CD4-positive, CD25-positive, alpha-beta regulatory T cell (primary cell): ENCODE measurements around the gene PWP1. TPM values are rescaled to one million over a fixed set of nuclear protein-coding genes. Genes with fewer than 3 reads are reported as not detected.
"Not testable (repeated sequence)": the region's sequence is repeated elsewhere in the genome, so short reads cannot be mapped to it uniquely, and the experiment has no call there.

Experiments
- ATAC-seq, 2 donors: fragments of 150-1000 bp; cut with Tn5 transposase; one replicate each; pipeline ENCODE4 v1.10.0; 2021; ENCODE audit warnings: low read depth in 2 of 2, moderate number of reproducible peaks in 2 of 2, moderate library complexity in 1 of 2
- DNase-seq, 3 donors: peaks; one replicate each; pipeline versions ENCODE4 v3.0.0 to v3.0.0-alpha.2; 2012 to 2022; ENCODE audit warnings: mixed read lengths in 1 of 3
- H3K27ac ChIP-seq: one replicate; pipeline ENCODE4 v1.7.0; 2013; ENCODE audit warnings: mild to moderate bottlenecking, low read length; ENCODE audit not compliant: insufficient read depth, poor library complexity, severe bottlenecking
- H3K27me3 ChIP-seq: one replicate; pipeline ENCODE4 v1.7.0; 2013; ENCODE audit warnings: low read length; ENCODE audit not compliant: control insufficient read depth, insufficient read depth
- H3K36me3 ChIP-seq: one replicate; pipeline ENCODE4 v1.7.0; 2013; ENCODE audit warnings: mild to moderate bottlenecking, low read length, moderate library complexity; ENCODE audit not compliant: control insufficient read depth, insufficient read depth
- H3K4me1 ChIP-seq: 2 replicates; pipeline ENCODE4 v1.7.0; 2013; ENCODE audit warnings: mild to moderate bottlenecking, low read length; ENCODE audit not compliant: insufficient read depth, control insufficient read depth, poor library complexity, severe bottlenecking
- H3K4me3 ChIP-seq: one replicate; pipeline ENCODE4 v1.7.0; 2013; ENCODE audit warnings: low read depth, mild to moderate bottlenecking, low read length, moderate library complexity
- H3K9me3 ChIP-seq, 2 experiments: 1 replicate in 1 of 2; 2 replicates in 1 of 2; pipeline ENCODE4 v1.7.0; 2013; ENCODE audit warnings: low read length in 2 of 2, mild to moderate bottlenecking in 1 of 2, moderate library complexity in 1 of 2; ENCODE audit not compliant: control insufficient read depth in 2 of 2
- H3K27ac Mint-ChIP-seq, 3 donors: one replicate each; pipeline ENCODE4 v1.8.0; 2020 to 2022; ENCODE audit warnings: mild to moderate bottlenecking in 3 of 3, mixed read lengths in 3 of 3, moderate library complexity in 2 of 3
- H3K27me3 Mint-ChIP-seq: one replicate; pipeline ENCODE4 v1.8.0; 2022; ENCODE audit warnings: mild to moderate bottlenecking, mixed read lengths
- H3K36me3 Mint-ChIP-seq: one replicate; pipeline ENCODE4 v1.8.0; 2020; ENCODE audit warnings: mixed read lengths
- H3K4me1 Mint-ChIP-seq, 4 donors: one replicate each; pipeline ENCODE4 v1.8.0; 2020 to 2022; ENCODE audit warnings: mixed read lengths in 4 of 4, mild to moderate bottlenecking in 1 of 4
- H3K4me3 Mint-ChIP-seq, 4 donors: one replicate each; pipeline ENCODE4 v1.8.0; 2020 to 2022; ENCODE audit warnings: mild to moderate bottlenecking in 4 of 4, mixed read lengths in 4 of 4, moderate library complexity in 3 of 4
- H3K9me3 Mint-ChIP-seq, 7 donors: one replicate each; pipeline ENCODE4 v1.8.0; 2020 to 2022; ENCODE audit warnings: mixed read lengths in 7 of 7, mild to moderate bottlenecking in 3 of 7, moderate library complexity in 2 of 7
- polyA plus RNA-seq, 4 donors: library from polyadenylated mRNA; unstranded; fragments of 300-500 nt; fragmentation: Illumina TruSeq; gene quantifications; one replicate each; pipeline ENCODE4 v1.2.3, GENCODE V29; 2021
- total RNA-seq: library from RNA; stranded (reverse); gene quantifications from one replicate; pipeline ENCODE4 v1.2.3, GENCODE V29; 2022

Gene PWP1
- total and polyA plus RNA-seq, 5 donors from 2014 or later, result 24.6 to 110 (median 72.8) TPM

DNA sequence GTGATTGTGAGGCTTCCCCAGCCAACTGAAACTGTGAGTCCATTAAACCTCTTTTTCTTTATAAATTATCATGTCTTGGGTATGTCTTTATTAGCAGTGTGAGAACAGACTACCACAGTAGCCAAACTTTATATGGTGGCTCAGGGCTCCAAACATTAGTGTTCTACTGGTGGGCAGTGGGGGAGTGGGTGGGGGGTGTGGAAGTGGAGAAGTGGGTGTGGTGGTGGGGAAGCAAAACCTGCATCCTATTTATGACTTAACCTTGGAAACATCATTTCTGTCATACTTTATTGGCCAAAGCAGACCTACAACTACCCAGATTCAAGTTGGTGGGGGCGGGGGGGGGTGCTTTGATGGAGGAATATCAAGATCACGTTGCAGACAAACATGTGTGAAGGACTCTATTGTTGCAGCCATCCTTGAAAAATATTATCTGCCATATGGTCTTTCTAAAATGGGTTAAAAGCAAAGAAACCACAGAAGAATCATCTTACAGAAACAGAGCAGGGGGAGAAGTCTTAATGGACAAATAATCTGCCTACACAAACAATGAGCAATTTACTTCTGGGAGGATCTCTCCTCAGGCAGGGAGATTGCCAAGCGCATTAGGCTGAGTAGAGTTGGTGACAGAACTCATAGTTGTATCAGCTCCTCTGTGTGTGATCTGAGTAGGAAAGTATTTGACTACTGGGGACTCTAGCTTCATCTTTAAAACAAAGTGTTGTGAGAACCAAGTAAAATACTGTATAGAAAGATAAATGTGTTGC is 1.4 kb upstream of the PWP1 start:
- Histone ChIP-seq H3K36me3 (peaks cover 10% of the 10 kb centered on the region), H3K27me3 (no peaks in the 10 kb centered on the region), H3K4me3 (peak overlapping the region; percentile 94), H3K27ac (no peak overlapping the region), H3K4me1 (peaks cover 23% of the 10 kb centered on the region), H3K9me3 (no peaks in the 10 kb centered on the region)
- Mint-ChIP-seq H3K36me3 (peaks cover 18% of the 10 kb centered on the region), H3K4me1 (peaks cover 9 to 34% (median 28%) of the 10 kb centered on the region in 4 donors), H3K27ac (peak overlapping the region; percentile 97 to 99 (median 98)), H3K9me3 (peaks cover 0 to 2% (median 0%) of the 10 kb centered on the region in 7 donors), H3K4me3 (peak overlapping the region; percentile 93 to 99 (median 96)), H3K27me3 (peaks cover 14% of the 10 kb centered on the region)
- peak in 1 of 3 donors; percentile 9 for DNase-seq
- no peak for ATAC-seq

DNA sequence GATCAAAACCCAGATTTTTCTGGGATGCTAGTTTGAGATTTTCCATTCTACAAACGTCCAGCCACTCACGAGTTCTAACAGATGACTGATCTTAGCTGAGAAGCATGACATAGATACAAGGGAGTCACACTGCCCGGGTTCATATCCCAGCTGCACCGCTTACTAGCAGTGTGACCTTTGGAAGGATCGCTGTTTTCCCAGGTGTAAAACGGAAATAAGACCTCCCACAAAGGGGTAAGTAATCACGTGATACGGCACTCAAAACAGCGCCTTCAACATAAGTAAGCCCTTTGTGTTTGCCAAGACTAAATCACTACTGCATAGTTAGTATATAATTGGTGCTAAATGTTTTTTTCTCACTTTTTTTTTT is 624 bp upstream of the PWP1 start:
- H3K27ac Mint-ChIP-seq, result peak overlapping the region; percentile 97 to 99 (median 98)
- peaks cover 7% of the 10 kb centered on the region for H3K27me3 Mint-ChIP-seq
- DNase-seq (no peak), ATAC-seq (no peak)
- H3K9me3 Mint-ChIP-seq, result peaks cover 0 to 2% (median 0%) of the 10 kb centered on the region in 7 donors
- H3K4me1 ChIP-seq, result peaks cover 23% of the 10 kb centered on the region
- no peaks in the 10 kb centered on the region for H3K9me3 ChIP-seq
- peak overlapping the region; percentile 93 to 99 (median 96) for H3K4me3 Mint-ChIP-seq
- peaks cover 17% of the 10 kb centered on the region for H3K36me3 ChIP-seq
- peaks cover 25% of the 10 kb centered on the region for H3K36me3 Mint-ChIP-seq
- peaks cover 9 to 38% (median 29%) of the 10 kb centered on the region in 4 donors for H3K4me1 Mint-ChIP-seq
- H3K4me3 ChIP-seq, result peak overlapping the region; percentile 94
- H3K27me3 ChIP-seq, result no peaks in the 10 kb centered on the region
- H3K27ac ChIP-seq, result peak overlapping the region; percentile 82

DNA sequence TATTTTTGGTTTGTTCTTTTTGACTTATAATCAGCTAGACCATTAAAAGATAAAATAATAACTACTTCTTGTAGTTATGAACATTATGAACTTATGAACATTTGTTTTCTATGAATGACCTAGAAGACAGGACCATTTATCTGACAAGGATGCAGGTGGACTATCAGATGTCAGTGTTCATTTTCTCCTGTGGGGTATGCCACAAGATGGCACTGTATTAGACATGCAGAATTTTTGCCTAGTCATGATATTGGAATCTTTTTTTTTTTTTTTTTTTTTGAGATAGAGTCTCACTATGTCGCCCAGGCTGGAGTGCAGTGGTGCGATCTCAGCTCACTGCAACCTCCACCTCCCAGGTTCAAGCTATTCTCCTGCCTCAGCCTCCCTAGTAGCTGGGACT is 10.2 kb downstream of the PWP1 start:
- H3K27ac Mint-ChIP-seq, H3K9me3 ChIP-seq, H3K27me3 ChIP-seq, H3K27me3 Mint-ChIP-seq, H3K4me1 ChIP-seq, H3K9me3 Mint-ChIP-seq, H3K4me1 Mint-ChIP-seq, H3K4me3 Mint-ChIP-seq, H3K27ac ChIP-seq, H3K4me3 ChIP-seq, ATAC-seq: not testable (repeated sequence)
- H3K36me3 ChIP-seq, result peaks cover 93% of the 10 kb centered on the region
- peak in 1 of 3 donors; percentile 9 for DNase-seq
- H3K36me3 Mint-ChIP-seq, result peaks cover 61% of the 10 kb centered on the region

- Histone ChIP-seq H3K4me1 (no peaks in the 10 kb centered on the region), H3K27ac (no peak overlapping the region), H3K36me3 (peaks cover 84% of the 10 kb centered on the region), H3K4me3 (no peak overlapping the region), H3K27me3 (no peaks in the 10 kb centered on the region), H3K9me3 (no peaks in the 10 kb centered on the region)
- Mint-ChIP-seq H3K9me3 (peaks cover 0 to 8% (median 2%) of the 10 kb centered on the region in 7 donors), H3K4me3 (no peak overlapping the region), H3K27ac (no peak overlapping the region), H3K27me3 (no peaks in the 10 kb centered on the region), H3K36me3 (peaks cover 79% of the 10 kb centered on the region), H3K4me1 (peaks cover 0 to 5% (median 2%) of the 10 kb centered on the region in 4 donors)
- DNase-seq (no peak), ATAC-seq (no peak)
Observed at GRCh38 chr12:107702106-107702505, 16.5 kb downstream of the PWP1 start.

DNA sequence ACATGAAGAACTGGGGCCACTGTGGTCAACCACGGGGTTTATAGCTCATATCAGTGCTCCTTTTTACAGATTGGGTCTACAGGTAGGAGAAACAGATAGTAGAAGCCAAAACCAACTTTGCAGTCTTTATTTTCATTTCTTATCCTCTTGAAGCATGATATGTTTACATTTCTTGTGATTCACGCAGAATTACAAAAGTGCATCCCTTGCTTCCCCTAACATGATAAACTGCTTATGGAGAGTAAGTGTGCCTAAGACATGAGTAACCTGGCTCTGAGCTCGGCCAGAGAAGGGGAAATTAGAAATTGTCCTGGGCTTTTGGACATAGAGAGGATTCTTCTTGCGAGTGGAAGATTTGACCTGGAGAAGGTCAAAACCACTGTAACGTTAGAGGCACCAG is 18.4 kb downstream of the PWP1 start:
- peaks cover 79% of the 10 kb centered on the region for H3K36me3 ChIP-seq
- no peak overlapping the region for H3K4me3 ChIP-seq
- H3K4me1 ChIP-seq, result no peaks in the 10 kb centered on the region
- no peaks in the 10 kb centered on the region for H3K9me3 ChIP-seq
- H3K4me1 Mint-ChIP-seq, result peaks cover 0 to 9% (median 3%) of the 10 kb centered on the region in 4 donors
- H3K27me3 ChIP-seq, result no peaks in the 10 kb centered on the region
- no peak for ATAC-seq
- no peak overlapping the region for H3K4me3 Mint-ChIP-seq
- DNase-seq, result no peak
- no peaks in the 10 kb centered on the region for H3K27me3 Mint-ChIP-seq
- H3K9me3 Mint-ChIP-seq, result peaks cover 0 to 8% (median 2%) of the 10 kb centered on the region in 7 donors
- peaks cover 89% of the 10 kb centered on the region for H3K36me3 Mint-ChIP-seq
- no peak overlapping the region for H3K27ac ChIP-seq
- no peak overlapping the region for H3K27ac Mint-ChIP-seq

GRCh38 chr12:107705522-107705921 is 19.9 kb downstream of the PWP1 start:
- peaks cover 79% of the 10 kb centered on the region for H3K36me3 ChIP-seq
- H3K4me3 ChIP-seq, H3K4me1 ChIP-seq, DNase-seq, H3K9me3 Mint-ChIP-seq, H3K27ac ChIP-seq, H3K27me3 ChIP-seq, H3K4me3 Mint-ChIP-seq, ATAC-seq, H3K27ac Mint-ChIP-seq, H3K9me3 ChIP-seq, H3K27me3 Mint-ChIP-seq: not testable (repeated sequence)
- peaks cover 79% of the 10 kb centered on the region for H3K36me3 Mint-ChIP-seq
- peaks cover 0 to 11% (median 5%) of the 10 kb centered on the region in 4 donors for H3K4me1 Mint-ChIP-seq

DNA sequence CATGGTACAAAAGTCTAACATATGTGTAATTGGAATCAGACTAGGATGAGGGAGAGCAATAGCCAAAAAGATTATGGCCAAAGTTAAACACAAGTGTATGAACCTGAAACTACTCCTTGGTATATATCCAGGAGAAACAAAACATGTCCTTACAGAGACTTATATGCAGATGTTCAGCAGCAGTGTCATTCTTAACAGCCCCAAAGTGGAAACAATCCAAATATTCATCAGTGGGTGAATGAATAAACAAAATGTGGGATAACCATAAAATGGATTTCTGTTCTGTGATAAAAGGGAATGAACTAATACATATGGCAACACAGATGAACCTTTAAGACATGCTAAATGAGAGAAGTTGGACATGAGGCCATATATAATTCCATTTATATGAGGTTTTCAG is 30.2 kb downstream of the PWP1 start:
- DNase-seq, result no peak
- Mint-ChIP-seq H3K4me1 (peaks cover 0 to 4% (median 0%) of the 10 kb centered on the region in 4 donors), H3K9me3 (no peaks in the 10 kb centered on the region), H3K27me3 (no peaks in the 10 kb centered on the region), H3K27ac (no peak overlapping the region), H3K4me3 (no peak overlapping the region), H3K36me3 (peaks cover 42% of the 10 kb centered on the region)
- ATAC-seq, result no peak
- H3K4me1 ChIP-seq, result no peaks in the 10 kb centered on the region
- peaks cover 50% of the 10 kb centered on the region for H3K36me3 ChIP-seq
- H3K4me3 ChIP-seq, result no peak overlapping the region
- H3K27me3 ChIP-seq, result no peaks in the 10 kb centered on the region
- H3K27ac ChIP-seq, result no peak overlapping the region
- H3K9me3 ChIP-seq, result no peaks in the 10 kb centered on the region

- Histone ChIP-seq H3K36me3 (peaks cover 23% of the 10 kb centered on the region), H3K9me3 (no peaks in the 10 kb centered on the region), H3K4me3 (no peak overlapping the region), H3K27me3 (no peaks in the 10 kb centered on the region), H3K4me1 (no peaks in the 10 kb centered on the region), H3K27ac (no peak overlapping the region)
- Mint-ChIP-seq H3K36me3 (peaks cover 24% of the 10 kb centered on the region), H3K27ac (peak overlapping the region in 1 of 3 donors; percentile 11), H3K27me3 (no peaks in the 10 kb centered on the region), H3K4me1 (peaks cover 0 to 2% (median 0%) of the 10 kb centered on the region in 4 donors), H3K9me3 (peaks cover 0 to 2% (median 0%) of the 10 kb centered on the region in 7 donors), H3K4me3 (no peak overlapping the region)
- DNase-seq, result no peak
- ATAC-seq, result no peak
Observed at GRCh38 chr12:107718606-107719005, 33.0 kb downstream of the PWP1 start.
